ENCODE results near the gene OR14I1. TPM values are rescaled to one million over a fixed set of nuclear protein-coding genes. Genes with fewer than 3 reads are reported as not detected.

OR14I1 gene
- total RNA-seq, 1 donor from 2014 or later = not detected

GRCh38 chr1:248699099-248699498 is 3.5 kb downstream of the OR14I1 start:
- ChIA-PET CTCF (interaction anchor here (2.2 to 5.5 kb wide), 2 partner anchors 76 to 107 kb away, joined by 6 to 41 read pairs; no protein-coding TSS in a partner anchor), POLR2A (no interaction called here)
- intact Hi-C loops (cut with micrococcal nuclease) = no loop called here
- no peak for ATAC-seq (ENCODE audit: low read depth)
- Mint-ChIP-seq H3K36me3 (ENCODE audit: low read depth) (no peaks in the 10 kb centered on the region), H3K27ac (no peak overlapping the region), H3K4me1 (peaks cover 16% of the 10 kb centered on the region), H3K27me3 (no peaks in the 10 kb centered on the region), H3K4me3 (no peak overlapping the region), H3K9me3 (no peaks in the 10 kb centered on the region)
- no peak for DNase-seq
- no peak for TF ChIP-seq CTCF (IDR thresholded peaks at IDR 0.05)

- Mint-ChIP-seq H3K4me1 (peaks cover 16% of the 10 kb centered on the region), H3K27ac (no peak overlapping the region), H3K27me3 (no peaks in the 10 kb centered on the region), H3K4me3 (no peak overlapping the region), H3K36me3 (ENCODE audit: low read depth) (no peaks in the 10 kb centered on the region), H3K9me3 (no peaks in the 10 kb centered on the region)
- POLR2A ChIA-PET = interaction anchor here (0.6 to 1.9 kb wide), 2 partner anchors 16 to 107 kb away, joined by 7 to 10 read pairs; no protein-coding TSS in a partner anchor
- CTCF ChIA-PET = interaction anchor here (0.6 to 5.5 kb wide), 5 partner anchors 11 to 108 kb away, joined by 3 to 41 read pairs (median 4); no protein-coding TSS in a partner anchor
- DNase-seq (no peak), ATAC-seq (ENCODE audit: low read depth) (no peak)
- TF ChIP-seq CTCF (IDR thresholded peaks at IDR 0.05) = no peak
- intact Hi-C loops (cut with micrococcal nuclease) = loop anchor here (2.0 kb wide), 2 partner anchors 75 to 107 kb away; no protein-coding TSS in a partner anchor
These were observed 4.7 kb downstream of the OR14I1 start for GRCh38 chr1:248697907-248698306.

DNA sequence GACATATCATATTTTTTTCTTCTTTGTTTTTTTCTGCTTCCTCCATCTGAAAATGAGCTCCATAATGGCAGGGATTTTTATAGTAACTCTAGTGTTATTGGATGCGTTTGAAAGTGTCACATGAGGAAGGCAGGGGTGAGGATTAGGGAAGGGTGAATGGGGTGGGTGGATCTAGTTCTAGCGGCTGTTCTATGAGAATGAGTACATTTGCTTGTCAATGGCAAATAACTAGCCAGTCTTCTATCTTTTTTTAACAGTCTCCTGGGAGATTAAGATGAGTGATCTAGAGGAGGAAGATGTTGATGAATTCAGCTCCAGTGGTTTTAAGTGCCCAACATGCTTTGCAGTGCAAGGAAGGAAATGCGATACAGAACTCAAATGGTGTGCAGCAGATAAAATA is 5.8 kb downstream of the OR14I1 start:
- Mint-ChIP-seq H3K27ac (peak overlapping the region; percentile 61), H3K27me3 (no peaks in the 10 kb centered on the region), H3K4me3 (no peak overlapping the region), H3K9me3 (peaks cover 2% of the 10 kb centered on the region), H3K4me1 (peaks cover 16% of the 10 kb centered on the region), H3K36me3 (ENCODE audit: low read depth) (no peaks in the 10 kb centered on the region)
- ChIA-PET POLR2A (interaction anchor here (1.9 kb wide), 1 partner anchor 108 kb away, joined by 10 read pairs; no protein-coding TSS in a partner anchor), CTCF (interaction anchor here (1.2 to 5.5 kb wide), 4 partner anchors 10 to 109 kb away, joined by 3 to 41 read pairs (median 4); no protein-coding TSS in a partner anchor)
- ATAC-seq (ENCODE audit: low read depth) (peak; percentile 81), DNase-seq (no peak)
- intact Hi-C loops (cut with micrococcal nuclease) = loop anchor here (2.0 kb wide), 2 partner anchors 74 to 108 kb away; no protein-coding TSS in a partner anchor
- no peak for TF ChIP-seq CTCF (IDR thresholded peaks at IDR 0.05)

DNA sequence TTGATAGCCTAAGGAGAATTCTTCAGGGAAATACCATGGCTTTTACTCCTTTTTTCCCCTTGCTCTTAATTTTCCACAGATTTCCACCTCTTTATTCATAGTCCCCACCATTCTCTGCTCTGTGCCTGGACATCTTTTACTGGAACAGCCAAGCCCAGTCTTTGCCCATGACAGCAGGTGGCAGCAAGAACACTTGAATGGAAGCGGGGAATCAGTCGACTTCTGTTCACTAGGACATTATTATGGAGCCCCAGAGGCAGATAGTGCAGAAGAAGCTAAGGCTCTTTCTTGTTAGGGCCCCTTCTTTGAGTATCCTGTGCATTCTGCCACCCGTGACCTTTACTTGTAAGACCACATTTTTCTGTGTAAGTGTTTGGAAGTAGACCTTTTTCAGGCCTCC is 6.3 kb downstream of the OR14I1 start:
- ChIA-PET POLR2A (interaction anchor here (1.9 kb wide), 1 partner anchor 109 kb away, joined by 10 read pairs; no protein-coding TSS in a partner anchor), CTCF (interaction anchor here (1.6 to 5.5 kb wide), 3 partner anchors 10 to 110 kb away, joined by 4 to 41 read pairs (median 5); no protein-coding TSS in a partner anchor)
- Mint-ChIP-seq H3K27ac (peak overlapping the region; percentile 61), H3K4me3 (no peak overlapping the region), H3K27me3 (no peaks in the 10 kb centered on the region), H3K4me1 (peaks cover 16% of the 10 kb centered on the region), H3K9me3 (peaks cover 3% of the 10 kb centered on the region), H3K36me3 (ENCODE audit: low read depth) (no peaks in the 10 kb centered on the region)
- intact Hi-C loops (cut with micrococcal nuclease) = loop anchor here (2.0 kb wide), 2 partner anchors 73 to 109 kb away; no protein-coding TSS in a partner anchor
- TF ChIP-seq CTCF (IDR thresholded peaks at IDR 0.05) = no peak
- DNase-seq = no peak
- no peak for ATAC-seq (ENCODE audit: low read depth)

GRCh38 chr1:248695451-248696132 is 7.0 kb downstream of the OR14I1 start:
- CTCF ChIA-PET = interaction anchor here (1.6 kb wide), 1 partner anchor 73 kb away, joined by 4 read pairs; no protein-coding TSS in a partner anchor
- no peak overlapping the region for H3K27ac Mint-ChIP-seq
- ATAC-seq (ENCODE audit: low read depth) (no peak), DNase-seq (no peak)
- peaks cover 4% of the 10 kb centered on the region for H3K9me3 Mint-ChIP-seq
- no peak overlapping the region for H3K4me3 Mint-ChIP-seq
- H3K4me1 Mint-ChIP-seq = peaks cover 18% of the 10 kb centered on the region
- intact Hi-C loops (cut with micrococcal nuclease) = loop anchor here (2.0 kb wide), 2 partner anchors 73 to 109 kb away; no protein-coding TSS in a partner anchor
- H3K27me3 Mint-ChIP-seq = no peaks in the 10 kb centered on the region
- TF ChIP-seq CTCF (IDR thresholded peaks at IDR 0.05) = no peak
- POLR2A ChIA-PET = no interaction called here
- peaks cover 1% of the 10 kb centered on the region for H3K36me3 Mint-ChIP-seq (ENCODE audit: low read depth)

Data from activated B cell treated with CpG ODN at 0.5 μM for 24 hours (primary cell).